Fibroblast of skin of right quadriceps (primary cell): ENCODE data around the gene TBCK.
"Not testable (repeated sequence)": the region's sequence is repeated elsewhere in the genome, so short reads cannot be mapped to it uniquely, and the experiment has no call there.

Source experiments
- DNase-seq: peaks from one replicate; pipeline ENCODE4 v3.0.0-alpha.2; 2013

Gene TBCK

GRCh38 chr4:106208481-106209460 is 107.2 kb downstream of the TBCK start:
- no peak for DNase-seq

GRCh38 chr4:106201373-106201772 is 114.6 kb downstream of the TBCK start:
- DNase-seq: peak; percentile 10

GRCh38 chr4:106195435-106195950 is 120.5 kb downstream of the TBCK start:
- no peak for DNase-seq

- DNase-seq: no peak
Measured at GRCh38 chr4:106194801-106195200, 121.2 kb downstream of the TBCK start.

GRCh38 chr4:106192131-106192530 is 123.9 kb downstream of the TBCK start:
- DNase-seq: no peak

- no peak for DNase-seq
Measured at GRCh38 chr4:106186201-106186600, 129.8 kb downstream of the TBCK start.

GRCh38 chr4:106183551-106183950 is 132.5 kb downstream of the TBCK start:
- DNase-seq: no peak

GRCh38 chr4:106172861-106173260 is 143.1 kb downstream of the TBCK start:
- no peak for DNase-seq

GRCh38 chr4:106165351-106166010 is 150.5 kb downstream of the TBCK start:
- no peak for DNase-seq

- no peak for DNase-seq
Measured at GRCh38 chr4:106162278-106162677, 153.7 kb downstream of the TBCK start.

GRCh38 chr4:106160560-106160959 is 155.4 kb downstream of the TBCK start:
- no peak for DNase-seq

- no peak for DNase-seq
Measured at GRCh38 chr4:106149911-106150310, 166.1 kb downstream of the TBCK start.

GRCh38 chr4:106149026-106149425 is 167.0 kb downstream of the TBCK start:
- DNase-seq: no peak

GRCh38 chr4:106142616-106143127 is 173.3 kb downstream of the TBCK start:
- DNase-seq: no peak

GRCh38 chr4:106140601-106141000 is 175.4 kb downstream of the TBCK start:
- DNase-seq: no peak

GRCh38 chr4:106136777-106137331 is 179.2 kb downstream of the TBCK start:
- no peak for DNase-seq

- DNase-seq: no peak
Measured at GRCh38 chr4:106132045-106132444, 184.0 kb downstream of the TBCK start.

- DNase-seq: no peak
Measured at GRCh38 chr4:106126062-106126461, 189.9 kb downstream of the TBCK start.

GRCh38 chr4:106119949-106120555 is 196.0 kb downstream of the TBCK start:
- not testable (repeated sequence) for DNase-seq

GRCh38 chr4:106116025-106116424 is 200.0 kb downstream of the TBCK start:
- no peak for DNase-seq

- no peak for DNase-seq
Measured at GRCh38 chr4:106114270-106114669, 201.7 kb downstream of the TBCK start.

GRCh38 chr4:106111778-106112469 is 204.1 kb downstream of the TBCK start:
- not testable (repeated sequence) for DNase-seq
